Right renal pelvis (tissue), 4 donors: ENCODE results near the gene PANK4. TPM values are rescaled to one million over a fixed set of nuclear protein-coding genes. Genes with fewer than 3 reads are reported as not detected.
"Not testable (repeated sequence)": the region's sequence is repeated elsewhere in the genome, so short reads cannot be mapped to it uniquely, and the experiment has no call there.

ENCODE experiments used
- DNase-seq, 4 donors: peaks; one replicate each; pipeline ENCODE4 v3.0.0-alpha.2; 2013; ENCODE audit warnings: low read depth in 4 of 4, low spot score in 3 of 4, missing footprints in 1 of 4
- polyA plus RNA-seq, 4 donors: library from polyadenylated mRNA; unstranded; fragments of 120-200 nt; gene quantifications; one replicate each; pipeline ENCODE4 v1.2.1, GENCODE V29; 2013; ENCODE audit not compliant: insufficient read length in 4 of 4

PANK4 gene
- polyA plus RNA-seq, 4 donors, result 27.3 to 30.8 (median 29.3) TPM

DNA sequence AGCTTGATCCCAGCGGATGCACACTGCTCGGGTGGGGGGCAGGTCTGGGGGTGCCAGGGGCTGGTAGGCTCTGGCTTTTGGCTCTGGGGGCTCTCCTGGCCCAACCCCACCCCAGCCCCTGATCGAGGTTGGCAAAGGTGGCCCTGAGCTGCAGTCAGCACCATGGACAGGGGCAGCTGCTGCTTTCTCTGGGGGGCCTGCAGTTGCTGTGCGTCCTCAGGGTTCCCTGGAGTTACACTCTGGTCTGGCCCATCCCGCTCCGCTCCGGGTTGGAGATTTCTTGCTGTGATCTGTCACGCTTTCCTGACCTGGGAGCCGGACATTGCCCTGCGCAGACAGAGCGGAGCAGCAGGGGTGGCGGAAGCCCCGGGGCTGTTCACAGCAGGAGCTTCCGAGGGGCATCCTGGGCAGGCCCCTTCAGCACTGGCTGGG, 58.3 kb downstream of the PANK4 start:
- DNase-seq, result peak in 2 of 4 donors; percentile 47 to 60

DNA sequence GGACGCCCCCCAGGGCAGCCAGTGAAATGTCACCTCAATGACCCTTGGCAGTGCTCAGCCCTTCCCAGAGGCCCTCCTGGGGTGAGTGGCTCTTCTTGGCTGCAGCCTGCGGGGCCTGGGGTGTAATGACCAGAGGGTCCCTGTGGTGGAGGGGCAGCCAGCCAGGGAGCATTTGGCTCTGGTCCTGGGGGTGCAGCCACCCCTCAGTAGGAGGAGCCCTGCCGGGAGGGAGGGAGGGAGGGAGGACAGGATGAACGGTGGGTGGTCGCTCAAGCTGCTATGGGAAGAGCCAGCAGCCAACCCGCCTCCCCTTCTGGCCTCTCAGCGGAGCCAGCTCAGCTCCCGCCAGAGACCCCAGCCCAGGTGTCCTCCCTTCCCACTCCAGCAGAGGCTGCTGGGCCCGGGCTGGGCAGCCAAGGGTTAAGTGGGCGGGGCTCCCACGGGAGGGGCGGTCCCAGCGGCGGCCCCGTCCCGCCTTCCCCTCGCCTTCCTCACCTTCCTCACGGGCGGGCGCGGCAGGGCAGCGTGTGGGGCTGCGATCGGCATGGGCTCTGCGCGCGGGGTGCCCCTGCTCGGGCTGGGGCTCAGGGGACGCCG, 59.3 kb downstream of the PANK4 start:
- no peak for DNase-seq

DNA sequence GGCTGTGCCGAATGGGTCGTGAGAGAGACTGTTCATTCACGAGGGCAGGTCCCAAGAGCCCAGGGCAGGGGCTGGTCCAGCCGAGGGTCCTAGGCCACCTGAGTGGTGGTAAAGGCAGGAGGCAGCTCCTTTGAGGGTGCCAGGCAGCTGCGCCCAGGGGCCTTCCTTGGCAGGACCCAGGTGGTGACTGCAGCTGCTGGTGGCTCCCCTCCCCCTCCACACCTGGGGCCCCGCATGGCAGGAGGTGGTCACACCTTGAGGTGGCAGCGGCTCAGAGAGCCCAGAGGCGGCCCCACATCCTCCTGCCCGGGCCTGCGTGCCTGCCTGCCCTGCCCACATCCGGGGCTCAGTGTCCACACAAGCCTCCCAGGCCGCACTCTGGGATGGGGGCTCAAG, 60.1 kb downstream of the PANK4 start:
- DNase-seq, result no peak

DNA sequence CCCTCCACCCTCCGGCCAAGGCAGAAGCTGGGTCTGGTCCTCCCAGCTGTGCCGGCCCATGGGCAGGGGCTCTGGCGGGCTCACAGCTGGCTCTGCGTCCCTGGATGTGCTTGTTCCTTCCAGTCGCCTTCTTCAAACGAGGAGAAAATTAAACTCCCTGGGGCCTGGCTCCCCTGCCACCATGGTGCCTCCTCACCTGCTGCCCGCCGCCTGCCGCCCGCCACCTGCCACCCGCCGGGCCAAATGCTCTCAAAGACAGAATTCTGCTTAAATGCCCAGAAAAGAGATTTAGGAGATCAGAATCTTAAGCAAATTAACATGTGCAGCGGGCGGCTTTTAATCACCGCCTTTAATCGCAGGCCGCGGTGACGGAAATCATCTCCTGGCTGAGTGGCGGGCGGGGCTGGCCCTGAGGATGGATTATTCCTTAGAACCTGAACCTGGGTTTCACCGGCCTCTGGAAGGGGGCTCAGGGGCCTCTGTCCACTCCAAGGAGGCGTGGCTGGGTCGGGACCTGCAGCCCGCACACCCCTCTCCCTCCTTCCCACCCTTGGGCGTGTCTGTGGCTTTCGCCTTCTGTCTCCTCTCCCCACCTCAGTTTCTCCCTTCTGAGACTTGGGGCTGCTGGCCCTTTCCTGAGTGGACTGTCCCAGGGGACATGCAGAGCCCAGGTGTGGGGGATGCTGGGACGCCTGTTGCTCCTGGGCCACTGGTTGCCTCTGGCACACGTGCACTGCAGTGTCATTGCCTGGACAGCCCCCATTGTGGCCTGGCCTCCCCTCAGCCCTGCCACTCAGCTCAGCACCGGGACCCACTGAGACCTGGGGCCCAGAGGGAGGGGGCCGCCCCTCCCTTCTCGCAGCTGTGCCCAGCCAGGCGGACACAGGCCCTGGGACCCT, 60.8 kb downstream of the PANK4 start:
- DNase-seq, result no peak

DNA sequence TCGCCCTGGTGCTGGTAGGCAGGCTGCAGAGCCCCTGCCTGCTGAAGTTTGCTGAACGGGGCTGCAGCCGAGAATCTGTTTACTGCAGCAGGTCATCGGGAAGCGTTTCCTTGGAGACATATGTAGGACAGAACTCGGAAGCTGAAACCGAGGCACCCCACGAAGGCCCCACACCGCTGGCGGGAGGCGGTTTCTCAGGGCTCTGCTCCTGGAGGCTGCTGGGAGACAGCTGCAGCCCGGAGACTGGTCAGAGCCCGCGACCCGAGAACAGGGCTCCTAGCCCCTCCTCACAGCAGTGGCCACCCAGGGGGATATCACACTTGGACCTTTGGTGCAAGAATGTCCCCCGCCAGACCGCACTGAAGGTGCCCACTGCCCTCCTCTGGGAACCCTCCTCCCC, 63.0 kb downstream of the PANK4 start:
- DNase-seq, result no peak

DNA sequence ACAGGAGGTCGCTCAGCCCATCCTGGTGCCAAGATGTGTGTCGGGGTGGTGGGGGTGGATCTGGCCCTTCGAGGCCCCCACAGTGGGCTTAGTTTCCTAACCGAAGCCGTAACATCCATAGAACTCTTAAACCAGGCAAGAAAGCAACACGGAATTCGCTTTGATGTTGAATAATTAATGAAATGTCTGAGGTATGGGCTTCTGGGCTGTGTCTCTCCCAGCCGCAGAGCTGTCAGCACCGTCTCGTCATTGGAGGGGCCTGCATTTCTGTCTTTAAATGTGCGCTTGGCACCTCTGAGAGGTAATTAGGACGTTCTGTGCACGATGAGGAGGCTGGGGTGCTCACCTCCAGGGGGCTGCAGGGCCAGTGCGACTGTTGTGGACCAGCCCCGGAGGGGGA, 63.6 kb downstream of the PANK4 start:
- DNase-seq, result no peak

DNA sequence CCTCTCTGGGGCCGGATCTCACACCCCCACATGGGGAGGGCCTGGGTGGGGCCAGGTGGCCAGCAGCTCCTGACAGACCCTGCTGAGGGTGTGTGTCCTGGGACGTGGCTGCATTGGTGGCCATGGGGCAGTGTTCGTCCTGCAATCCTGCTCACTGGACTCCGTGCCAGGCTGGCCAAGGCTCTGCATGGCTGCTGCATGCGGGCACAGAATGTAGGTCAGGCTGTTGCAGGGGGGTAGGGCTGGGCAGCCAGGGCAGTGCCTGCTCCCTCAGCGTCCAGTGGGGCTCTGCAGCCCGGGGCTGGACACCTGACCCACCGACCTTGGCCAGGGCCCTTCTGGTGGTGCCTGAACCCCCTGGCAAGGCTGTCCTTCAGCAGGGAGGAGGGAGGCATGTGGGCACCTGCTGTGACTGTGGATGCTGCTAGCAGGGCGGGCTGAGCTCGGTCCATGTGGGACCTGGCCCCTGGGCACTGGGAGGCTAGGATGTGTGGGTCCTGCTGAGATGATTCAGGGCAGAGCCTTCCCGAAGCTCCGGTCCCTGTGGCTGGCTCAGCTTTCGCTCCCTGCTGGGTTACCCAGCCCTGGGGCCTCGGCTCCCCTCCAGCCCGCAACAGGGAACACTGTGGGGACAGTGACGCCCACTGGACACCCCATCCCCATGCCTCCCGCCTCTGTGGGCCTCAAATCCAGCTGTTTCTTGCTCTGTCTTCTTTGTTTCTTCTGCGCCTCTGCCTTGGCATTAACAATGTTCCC, 65.2 kb downstream of the PANK4 start:
- no peak for DNase-seq

DNA sequence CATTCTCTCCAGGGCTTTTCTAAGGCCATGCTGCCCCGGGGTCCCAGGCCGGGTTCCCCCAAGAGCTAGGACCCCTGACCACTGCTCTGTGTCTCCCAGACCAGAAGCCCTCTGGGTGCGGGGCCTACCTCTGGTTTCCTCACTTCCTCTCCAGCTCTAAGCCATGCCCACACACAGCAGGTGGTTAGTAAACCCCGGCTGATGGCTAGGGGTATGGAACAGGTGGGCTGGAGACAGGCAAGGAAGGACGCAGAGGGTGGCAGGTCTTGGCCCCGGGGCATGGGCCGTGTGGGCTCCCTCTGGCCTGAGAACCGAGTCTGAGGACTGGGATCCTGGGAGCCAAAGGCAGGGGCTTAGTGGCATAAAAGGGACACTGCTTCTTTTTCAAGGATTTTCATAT, 66.2 kb downstream of the PANK4 start:
- no peak for DNase-seq

DNA sequence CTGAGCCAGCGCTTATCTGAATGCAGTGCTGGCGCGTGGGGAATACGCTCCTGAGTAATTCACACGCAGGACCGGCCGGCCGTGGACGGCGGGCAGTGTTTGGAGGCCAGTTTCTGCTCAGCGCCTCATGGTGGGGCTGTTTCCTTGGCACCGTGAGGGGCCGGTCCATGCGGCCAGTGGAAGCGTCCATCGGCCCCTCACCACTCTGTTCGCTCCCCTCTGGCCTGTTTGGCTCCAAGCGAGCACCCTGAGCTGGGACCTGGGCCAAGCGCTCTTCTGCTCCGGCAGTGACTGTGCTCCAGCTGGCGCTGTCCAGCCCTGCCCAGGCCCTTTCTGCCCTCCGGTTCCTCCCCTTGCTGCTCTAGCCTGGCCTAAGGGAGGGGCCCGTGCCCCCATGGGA, 66.6 kb downstream of the PANK4 start:
- DNase-seq, result no peak

DNA sequence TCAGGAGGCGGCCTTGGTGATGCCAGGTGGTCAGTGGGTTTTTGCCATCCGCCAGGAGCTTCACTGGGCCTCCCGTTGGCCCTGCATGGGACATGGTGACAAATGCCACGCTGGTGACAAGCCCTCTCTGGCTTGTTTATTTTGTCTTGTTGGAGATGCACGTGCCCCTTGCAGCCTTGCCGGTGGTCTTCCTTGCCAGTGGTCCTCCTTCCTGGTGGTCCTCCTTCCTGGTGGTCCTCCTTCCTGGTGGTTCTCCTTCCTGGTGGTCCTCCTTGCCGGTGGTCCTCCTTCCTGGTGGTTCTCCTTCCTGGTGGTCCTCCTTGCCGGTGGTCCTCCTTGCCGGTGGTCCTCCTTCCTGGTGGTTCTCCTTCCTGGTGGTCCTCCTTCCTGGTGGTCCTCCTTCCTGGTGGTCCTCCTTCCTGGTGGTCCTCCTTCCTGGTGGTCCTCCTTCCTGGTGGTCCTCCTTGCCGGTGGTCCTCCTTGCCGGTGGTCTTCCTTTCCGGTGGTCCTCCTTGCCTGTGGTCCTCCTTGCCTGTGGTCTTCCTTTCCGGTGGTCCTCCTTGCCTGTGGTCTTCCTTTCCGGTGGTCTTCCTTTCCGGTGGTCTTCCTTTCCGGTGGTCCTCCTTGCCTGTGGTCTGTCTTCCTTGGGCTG, 67.2 kb downstream of the PANK4 start:
- not testable (repeated sequence) for DNase-seq

DNA sequence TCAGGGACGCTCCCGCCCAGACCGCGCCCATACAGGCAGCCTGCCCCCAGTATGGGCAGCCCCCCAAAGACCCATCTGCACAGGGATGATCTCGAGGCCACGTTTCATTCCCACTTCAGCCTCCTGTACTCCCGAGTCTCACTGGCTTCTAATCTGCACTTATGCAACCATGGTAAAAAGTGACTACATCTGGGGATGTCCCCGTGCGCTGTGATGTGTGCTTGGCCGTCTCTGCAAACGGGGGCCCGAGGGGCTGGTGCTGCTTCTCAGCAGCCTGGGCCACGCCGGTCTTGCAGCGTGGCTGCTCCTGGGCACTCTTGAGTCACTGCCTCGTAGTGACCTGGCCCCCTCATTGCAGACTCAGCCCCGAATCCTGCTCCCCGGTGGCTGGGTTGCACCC, 67.7 kb downstream of the PANK4 start:
- no peak for DNase-seq

Other genes starting within 250 kb of the PANK4 start
- 10 to 100 TPM; 10.0 to 15.6 (median 11.5) TPM for gene MORN1, start 135.0 kb downstream of the PANK4 start, polyA plus RNA-seq
- gene RER1, start 134.8 kb downstream of the PANK4 start, polyA plus RNA-seq, result 100 to 1,000 TPM; 122 to 126 (median 125) TPM
- gene PEX10, start 114.0 kb downstream of the PANK4 start, polyA plus RNA-seq, result 10 to 100 TPM; 21.0 to 29.9 (median 23.3) TPM
- gene PLCH2, start 50.3 kb downstream of the PANK4 start, polyA plus RNA-seq, result 1 to 10 TPM in 3 of 4 donors, under 1 TPM in 1; 0.86 to 2.4 (median 1.4) TPM
- under 1 TPM; 0.32 to 0.56 (median 0.49) TPM for gene HES5, start 3.7 kb upstream of the PANK4 start, polyA plus RNA-seq
- gene TNFRSF14, start 29.8 kb upstream of the PANK4 start, polyA plus RNA-seq, result 10 to 100 TPM; 18.8 to 24.3 (median 21.3) TPM
- gene PRXL2B, start 60.2 kb upstream of the PANK4 start, polyA plus RNA-seq, result 10 to 100 TPM; 37.4 to 51.2 (median 39.9) TPM
- gene MMEL1, start 106.4 kb upstream of the PANK4 start, polyA plus RNA-seq, result 1 to 10 TPM; 1.9 to 4.0 (median 3.2) TPM